Measurements from ENCODE around the gene CFHR3. TPM values are rescaled to one million over a fixed set of nuclear protein-coding genes. Genes with fewer than 3 reads are reported as not detected.
"Not testable (repeated sequence)": the region's sequence is repeated elsewhere in the genome, so short reads cannot be mapped to it uniquely, and the experiment has no call there.

Gene CFHR3
- total RNA-seq, 1 donor from 2014 or later, result not detected

DNA sequence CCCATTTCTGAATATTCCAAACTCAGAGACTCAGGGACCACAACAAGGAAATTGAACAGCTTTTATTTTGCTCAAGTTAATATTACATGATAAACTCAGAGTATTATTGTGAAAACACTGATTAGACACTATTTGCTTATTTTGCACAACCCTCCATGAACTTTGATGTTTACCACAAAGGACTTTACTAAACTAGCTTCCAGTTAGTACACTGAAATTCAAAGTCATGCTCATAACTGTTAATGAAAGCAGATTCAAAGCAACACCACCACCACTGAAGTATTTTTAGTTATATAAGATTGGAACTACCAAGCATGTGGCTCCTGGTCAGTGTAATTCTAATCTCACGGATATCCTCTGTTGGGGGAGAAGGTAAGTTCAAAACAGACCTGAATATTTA lies 44.9 kb downstream of the CFHR3 start, which contains the start of gene CFHR1:
CFHR1 (plus strand) TSS at position 201 of the 400 bp plus-strand sequence; CDS start at position 315, 114 bp downstream.
- DNase-seq; intact Hi-C loops (cut with micrococcal nuclease); ATAC-seq: not testable (repeated sequence)

- ATAC-seq; intact Hi-C loops (cut with micrococcal nuclease); DNase-seq: not testable (repeated sequence)
Observed at GRCh38 chr1:196827860-196828259, 53.2 kb downstream of the CFHR3 start.

Other genes with a start within 250 kb of the CFHR3 start
- 1.7 TPM for gene KCNT2, start 166.4 kb upstream of the CFHR3 start, total RNA-seq
- gene CFH, start 122.8 kb upstream of the CFHR3 start, total RNA-seq, result 27.8 TPM
- gene CFHR1, start 44.9 kb downstream of the CFHR3 start, total RNA-seq, result not detected
- gene CFHR4, start 113.2 kb downstream of the CFHR3 start, total RNA-seq, result not detected
- gene CFHR2, start 168.9 kb downstream of the CFHR3 start, total RNA-seq, result not detected
- not detected for gene CFHR5, start 202.7 kb downstream of the CFHR3 start, total RNA-seq

Data from left ventricle myocardium superior (tissue), 1 donor.